ENCODE results near the gene PSME2. TPM values are rescaled to one million over a fixed set of nuclear protein-coding genes. Genes with fewer than 3 reads are reported as not detected.
A peak's percentile ranks its signal among the peaks of the same experiment; 100 is the strongest.

PSME2 gene
- total and polyA plus RNA-seq, 8 donors = 62.4 to 421 (median 232) TPM

GRCh38 chr14:24145690-24146452 lies 539 bp downstream of the PSME2 start:
- H3K9me3 ChIP-seq = no peaks in the 10 kb centered on the region
- peak overlapping the region; percentile 91 to 98 (median 97) for H3K27ac ChIP-seq
- peaks cover 31 to 70% (median 57%) of the 10 kb centered on the region in 4 donors for H3K4me1 ChIP-seq
- no peaks in the 10 kb centered on the region for H3K27me3 ChIP-seq
- H3K36me3 ChIP-seq = peaks cover 10 to 40% (median 37%) of the 10 kb centered on the region in 4 donors
- 4 to 10% (median 7%) methylated on average over 6 to 9 of the region's 9 CpGs for WGBS, 5 donors
- no peak for DNase-seq
- intact Hi-C loops (cut with DNase I; ENCODE audit: low total_unique reads) = no loop called here
- TF ChIP-seq CTCF (IDR thresholded peaks at IDR 0.05) (no peak), EP300 (IDR thresholded peaks at IDR 0.05) (no peak), POLR2AphosphoS5 (IDR thresholded peaks at IDR 0.05) (no peak), POLR2A (IDR thresholded peaks at IDR 0.05) (no peak)
- peak overlapping the region; percentile 76 to 96 (median 88) for H3K4me3 ChIP-seq

GRCh38 chr14:24145219-24145618 lies 1.2 kb downstream of the PSME2 start:
- H3K27ac ChIP-seq = peak overlapping the region; percentile 91 to 98 (median 97)
- no peak for DNase-seq

GRCh38 chr14:24144451-24144850 lies 2.0 kb downstream of the PSME2 start:
- Histone ChIP-seq H3K27ac (peak overlapping the region in 1 of 5 donors; percentile 38), H3K4me3 (no peak overlapping the region), H3K27me3 (no peaks in the 10 kb centered on the region), H3K36me3 (peaks cover 5 to 28% (median 25%) of the 10 kb centered on the region in 4 donors), H3K9me3 (no peaks in the 10 kb centered on the region), H3K4me1 (peaks cover 31 to 70% (median 67%) of the 10 kb centered on the region in 4 donors)
- intact Hi-C loops (cut with DNase I; ENCODE audit: low total_unique reads) = no loop called here
- TF ChIP-seq POLR2A (IDR thresholded peaks at IDR 0.05) = no peak
- no peak for TF ChIP-seq POLR2AphosphoS5 (IDR thresholded peaks at IDR 0.05)
- no peak for TF ChIP-seq EP300 (IDR thresholded peaks at IDR 0.05)
- no peak for TF ChIP-seq CTCF (IDR thresholded peaks at IDR 0.05)
- DNase-seq = no peak
- WGBS, 5 donors = 80 to 92% (median 91%) methylated on average over 1 of the region's 1 CpG

More at GRCh38 chr14:24145219-24145618, 1.2 kb downstream of the PSME2 start:
- 82 to 96% (median 93%) methylated on average over 2 of the region's 2 CpGs for WGBS, 5 donors
- TF ChIP-seq POLR2AphosphoS5 (IDR thresholded peaks at IDR 0.05) = no peak
- intact Hi-C loops (cut with DNase I; ENCODE audit: low total_unique reads) = no loop called here
- Histone ChIP-seq H3K4me3 (peak overlapping the region in 2 of 4 donors; percentile 76 to 84), H3K27me3 (no peaks in the 10 kb centered on the region), H3K36me3 (peaks cover 5 to 33% (median 30%) of the 10 kb centered on the region in 4 donors), H3K9me3 (no peaks in the 10 kb centered on the region), H3K4me1 (peaks cover 31 to 70% (median 63%) of the 10 kb centered on the region in 4 donors)

GRCh38 chr14:24143511-24143910 lies 2.9 kb downstream of the PSME2 start:
- WGBS, 5 donors = 77 to 98% (median 90%) methylated on average over 2 of the region's 2 CpGs

More at GRCh38 chr14:24143511-24143910, 2.9 kb downstream of the PSME2 start:
- Histone ChIP-seq H3K36me3 (peaks cover 12 to 28% (median 25%) of the 10 kb centered on the region in 4 donors), H3K27me3 (no peaks in the 10 kb centered on the region), H3K4me1 (peaks cover 28 to 70% (median 67%) of the 10 kb centered on the region in 4 donors), H3K4me3 (no peak overlapping the region), H3K9me3 (no peaks in the 10 kb centered on the region), H3K27ac (no peak overlapping the region)
- TF ChIP-seq EP300 (IDR thresholded peaks at IDR 0.05) (no peak), POLR2AphosphoS5 (IDR thresholded peaks at IDR 0.05) (no peak), POLR2A (IDR thresholded peaks at IDR 0.05) (no peak), CTCF (IDR thresholded peaks at IDR 0.05) (no peak)
- DNase-seq = no peak
- intact Hi-C loops (cut with DNase I; ENCODE audit: low total_unique reads) = no loop called here
